K562 (cell line): ENCODE data around the gene ZNF219. TPM values are rescaled to one million over a fixed set of nuclear protein-coding genes. Genes with fewer than 3 reads are reported as not detected.

Experiments used
- DACH1 ChIP-seq: fragments of 450-650 bp; IDR thresholded peaks from 2 replicates; pipeline ENCODE4 v1.6.1; 2018; ENCODE audit not compliant: partially characterized antibody
- EGR1 ChIP-seq: fragments of 450-650 bp; conservative IDR thresholded peaks from 2 replicates; pipeline ENCODE4 v1.6.1; 2017; ENCODE audit warnings: mild to moderate bottlenecking
- ELF4 ChIP-seq: fragments of 450-650 bp; formaldehyde crosslinking; IDR thresholded peaks from 2 replicates; pipeline ENCODE4 v1.4.0; 2022; ENCODE audit warnings: missing genetic modification characterization
- HDAC3 ChIP-seq: fragments of 450-650 bp; IDR thresholded peaks from 2 replicates; pipeline ENCODE4 v1.6.1; 2018; ENCODE audit warnings: borderline replicate concordance, mild to moderate bottlenecking, moderate library complexity; ENCODE audit not compliant: partially characterized antibody
- HMGN3 ChIP-seq: IDR thresholded peaks from 2 replicates; pipeline ENCODE4 v1.6.1; 2011; ENCODE audit warnings: borderline replicate concordance, low read depth, mild to moderate bottlenecking, mixed read lengths, low read length; ENCODE audit not compliant: insufficient read length; ENCODE audit errors: extremely low read depth
- IRF1 ChIP-seq: sonication (generic); formaldehyde crosslinking; IDR thresholded peaks from 2 replicates; pipeline ENCODE4 v1.8.0; 2022; ENCODE audit warnings: missing genetic modification reagents, mild to moderate bottlenecking, borderline replicate concordance
- L3MBTL2 ChIP-seq: fragments of 450-650 bp; IDR thresholded peaks from 2 replicates; pipeline ENCODE4 v1.6.1; 2016; ENCODE audit warnings: mild to moderate bottlenecking, moderate library complexity
- MTA3 ChIP-seq: fragments of 450-650 bp; formaldehyde crosslinking; IDR thresholded peaks from 2 replicates; pipeline ENCODE4 v1.6.1; 2017; ENCODE audit warnings: mild to moderate bottlenecking, borderline replicate concordance
- PHB2 ChIP-seq: fragments of 450-650 bp; IDR thresholded peaks from 2 replicates; pipeline ENCODE4 v1.6.1; 2017; ENCODE audit warnings: low read depth
- PRDM10 ChIP-seq: fragments of 450-650 bp; IDR thresholded peaks from 2 replicates; pipeline ENCODE4 v1.6.1; 2018; ENCODE audit not compliant: partially characterized antibody
- RCOR1 ChIP-seq, 2 experiments: IDR thresholded peaks; 2 replicates each; pipeline ENCODE4 v1.6.1; 2012; ENCODE audit warnings: low read depth in 2 of 2, low read length in 2 of 2, borderline replicate concordance in 1 of 2, improper control_type of control experiment in 1 of 2
- RNF2 ChIP-seq: sonication (generic); IDR thresholded peaks from 2 replicates; pipeline ENCODE4 v1.6.1; 2016
- SIN3A ChIP-seq, 2 experiments: fragments of 150-350 bp in 1 of 2; IDR thresholded peaks; 2 replicates each; pipeline ENCODE4 v1.6.1; 2011 to 2016; ENCODE audit warnings: borderline replicate concordance in 2 of 2, low read depth in 2 of 2, low read length in 2 of 2, mild to moderate bottlenecking in 2 of 2, moderate library complexity in 2 of 2; ENCODE audit not compliant: control insufficient read depth in 1 of 2
- SNAPC5 ChIP-seq: fragments of 250-450 bp; sonication (Bioruptor Pico); IDR thresholded peaks from 2 replicates; pipeline ENCODE4 v1.8.0; 2021; ENCODE audit warnings: moderate library complexity, mild to moderate bottlenecking, inconsistent platforms
- U2AF2 ChIP-seq: fragments of 200-400 bp; formaldehyde crosslinking; optimal IDR thresholded peaks from 2 replicates; pipeline ENCODE3; 2017; ENCODE audit warnings: low read depth, mild to moderate bottlenecking, low read length
- XRCC4 ChIP-seq: IDR thresholded peaks from one replicate; pipeline ENCODE4 v1.6.1; 2011; ENCODE audit not compliant: insufficient read depth, insufficient read length; ENCODE audit errors: extremely low read depth
- ZC3H8 ChIP-seq: fragments of 450-650 bp; IDR thresholded peaks from 2 replicates; pipeline ENCODE4 v1.6.1; 2017
- ZNF57 ChIP-seq: fragments of 450-650 bp; formaldehyde crosslinking; IDR thresholded peaks from 2 replicates; pipeline ENCODE4 v1.4.0; 2020; ENCODE audit warnings: mild to moderate bottlenecking, moderate library complexity
- ZNF785 ChIP-seq: fragments of 250-450 bp; sonication (Bioruptor Pico); IDR thresholded peaks from 2 replicates; pipeline ENCODE4 v1.4.0; 2020; ENCODE audit warnings: mild to moderate bottlenecking
- ZSCAN32 ChIP-seq: fragments of 450-650 bp; formaldehyde crosslinking; IDR thresholded peaks from 2 replicates; pipeline ENCODE4 v1.4.0; 2020; ENCODE audit warnings: mild to moderate bottlenecking, moderate library complexity
- polyA plus RNA-seq, 8 experiments: library from polyadenylated mRNA; depleted of rRNA in 4 of 8; stranded (reverse) in 5 of 8; unstranded in 3 of 8; fragments of >200 nt; fragmentation: Nextera tagmentation in 2 of 8; fragmentation: Illumina TruSeq in 1 of 8; extraction: Ambion mirVana in 2 of 8; extraction: Trizol in 1 of 8; gene quantifications; 2 replicates each; pipeline versions ENCODE4 v1.2.1 to v1.2.3, GENCODE V29; 2011 to 2014; ENCODE audit warnings: inconsistent platforms in 1 of 8, missing spikeins in 1 of 8
- total RNA-seq, 7 experiments: library from RNA; depleted of rRNA in 6 of 7; stranded (reverse); fragments of >200 nt in 6 of 7; fragmentation: Illumina TruSeq in 2 of 7; extraction: Trizol in 2 of 7; gene quantifications; 2 replicates each; pipeline versions ENCODE4 v1.2.1 to v1.2.3, GENCODE V29; 2011 to 2021; ENCODE audit warnings: low replicate concordance in 1 of 7
- TF ChIP-seq, protein P1 (sequence below), 2 experiments: fragments of 450-650 bp; IDR thresholded peaks; 2 replicates each; pipeline ENCODE4 v1.6.1; 2016
- TF ChIP-seq, protein P2 (sequence below): sonication (generic); IDR thresholded peaks from 2 replicates; pipeline ENCODE4 v1.6.1; 2016

ZNF219 gene
- total and polyA plus RNA-seq, 9 of the 15 experiments (the other 6 are each of a cell fraction or from before 2014, with no cell fraction given), result 0.29 to 10.6 (median 2.8) TPM

GRCh38 chr14:21043974-21044618 lies 54.4 kb downstream of the ZNF219 start (continued):
- TF ChIP-seq, protein P1, sequence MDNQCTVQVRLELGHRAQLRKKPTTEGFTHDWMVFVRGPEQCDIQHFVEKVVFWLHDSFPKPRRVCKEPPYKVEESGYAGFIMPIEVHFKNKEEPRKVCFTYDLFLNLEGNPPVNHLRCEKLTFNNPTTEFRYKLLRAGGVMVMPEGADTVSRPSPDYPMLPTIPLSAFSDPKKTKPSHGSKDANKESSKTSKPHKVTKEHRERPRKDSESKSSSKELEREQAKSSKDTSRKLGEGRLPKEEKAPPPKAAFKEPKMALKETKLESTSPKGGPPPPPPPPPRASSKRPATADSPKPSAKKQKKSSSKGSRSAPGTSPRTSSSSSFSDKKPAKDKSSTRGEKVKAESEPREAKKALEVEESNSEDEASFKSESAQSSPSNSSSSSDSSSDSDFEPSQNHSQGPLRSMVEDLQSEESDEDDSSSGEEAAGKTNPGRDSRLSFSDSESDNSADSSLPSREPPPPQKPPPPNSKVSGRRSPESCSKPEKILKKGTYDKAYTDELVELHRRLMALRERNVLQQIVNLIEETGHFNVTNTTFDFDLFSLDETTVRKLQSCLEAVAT (IDR thresholded peaks at IDR 0.05), result no peak
- TF ChIP-seq SNAPC5, result no peak
- TF ChIP-seq U2AF2, result no peak
- TF ChIP-seq PHB2, result no peak
- no peak for TF ChIP-seq ZSCAN32
- peak; percentile 21 for TF ChIP-seq DACH1
- no peak for TF ChIP-seq HDAC3
- TF ChIP-seq RNF2, result peak; percentile 67; the same call in 1 of the 2 replicates
- TF ChIP-seq EGR1, result no peak
- no peak for TF ChIP-seq IRF1
- no peak for TF ChIP-seq ZC3H8
- no peak for TF ChIP-seq ZNF57
- TF ChIP-seq HMGN3, result no peak
- no peak for TF ChIP-seq SIN3A (IDR thresholded peaks at IDR 0.05; ENCODE audit: borderline replicate concordance in 2 of 2, control insufficient read depth in 1 of 2, low read depth in 2 of 2, low read length in 2 of 2)
- TF ChIP-seq, protein P2, sequence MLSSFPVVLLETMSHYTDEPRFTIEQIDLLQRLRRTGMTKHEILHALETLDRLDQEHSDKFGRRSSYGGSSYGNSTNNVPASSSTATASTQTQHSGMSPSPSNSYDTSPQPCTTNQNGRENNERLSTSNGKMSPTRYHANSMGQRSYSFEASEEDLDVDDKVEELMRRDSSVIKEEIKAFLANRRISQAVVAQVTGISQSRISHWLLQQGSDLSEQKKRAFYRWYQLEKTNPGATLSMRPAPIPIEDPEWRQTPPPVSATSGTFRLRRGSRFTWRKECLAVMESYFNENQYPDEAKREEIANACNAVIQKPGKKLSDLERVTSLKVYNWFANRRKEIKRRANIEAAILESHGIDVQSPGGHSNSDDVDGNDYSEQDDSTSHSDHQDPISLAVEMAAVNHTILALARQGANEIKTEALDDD, result peak; percentile 32; the same call in 1 of the 2 replicates
- peak; percentile 28; the same call in 1 of the 2 replicates for TF ChIP-seq L3MBTL2
- TF ChIP-seq MTA3, result peak; percentile 60; the same call in 1 of the 2 replicates
- no peak for TF ChIP-seq XRCC4
- no peak for TF ChIP-seq ZNF785 (CRISPR knock-in tag)
- no peak for TF ChIP-seq ELF4 (CRISPR knock-in tag)
- no peak for TF ChIP-seq PRDM10
- peak in 1 of 2 experiments; percentile 61; a peak in 1 of 4 replicates for TF ChIP-seq RCOR1 (IDR thresholded peaks at IDR 0.05; ENCODE audit: borderline replicate concordance in 1 of 2, low read depth in 2 of 2, low read length in 2 of 2)
